Keratinocyte (primary cell): ENCODE results near the gene ACSL6. TPM values are rescaled to one million over a fixed set of nuclear protein-coding genes. Genes with fewer than 3 reads are reported as not detected.

Experiments
- DNase-seq: peaks from one replicate; pipeline ENCODE4 v3.0.0-alpha.2; 2011; ENCODE audit warnings: low read depth, missing footprints, low spot score
- FAIRE-seq: peaks from 2 replicates; lab custom pipeline; 2011; peaks lifted over from hg19 to GRCh38; lab: Jason Lieb, UNC
- H2AFZ ChIP-seq: 2 replicates; pipeline ENCODE4 v1.6.0; 2012; ENCODE audit warnings: low read length, control low read depth, inconsistent platforms; ENCODE audit not compliant: control insufficient read depth
- H3K27ac ChIP-seq: 2 replicates; pipeline ENCODE4 v1.5.1; 2011; ENCODE audit warnings: low read length; ENCODE audit not compliant: control insufficient read depth, insufficient read depth
- H3K27me3 ChIP-seq: 3 replicates; pipeline ENCODE4 v1.6.0; 2011; ENCODE audit warnings: low read length; ENCODE audit not compliant: control insufficient read depth, insufficient read depth; ENCODE audit errors: extremely low read depth
- H3K36me3 ChIP-seq, 2 experiments: 2 replicates in 1 of 2; 3 replicates in 1 of 2; pipeline ENCODE4 v1.5.1; 2011; ENCODE audit warnings: low read length in 2 of 2, mild to moderate bottlenecking in 1 of 2; ENCODE audit not compliant: control insufficient read depth in 2 of 2, insufficient read depth in 2 of 2; ENCODE audit errors: extremely low read depth in 1 of 2
- H3K4me1 ChIP-seq: 3 replicates; pipeline ENCODE4 v1.5.1; 2011; ENCODE audit warnings: low read length; ENCODE audit not compliant: control insufficient read depth, insufficient read depth; ENCODE audit errors: extremely low read depth
- H3K4me2 ChIP-seq: 3 replicates; pipeline ENCODE4 v1.6.0; 2011; ENCODE audit warnings: low read depth, low read length; ENCODE audit not compliant: control insufficient read depth, insufficient read depth; ENCODE audit errors: extremely low read depth
- H3K4me3 ChIP-seq, 3 experiments: fragments of 200-600 bp in 1 of 3; sonication (generic) in 1 of 3; 2 replicates in 2 of 3; 3 replicates in 1 of 3; pipeline ENCODE4 v1.5.1; 2011 to 2016; ENCODE audit warnings: low read length in 3 of 3, mild to moderate bottlenecking in 3 of 3, control low read depth in 2 of 3, inconsistent platforms in 1 of 3, low read depth in 1 of 3, mixed read lengths in 1 of 3, mixed run types in 1 of 3, moderate library complexity in 1 of 3; ENCODE audit not compliant: control insufficient read depth in 2 of 3, insufficient read depth in 2 of 3; ENCODE audit errors: extremely low read depth in 1 of 3
- H3K79me2 ChIP-seq: 2 replicates; pipeline ENCODE4 v1.6.0; 2012; ENCODE audit warnings: low read length; ENCODE audit not compliant: control insufficient read depth, insufficient read depth
- H3K9ac ChIP-seq: 3 replicates; pipeline ENCODE4 v1.6.0; 2011; ENCODE audit warnings: low read length; ENCODE audit not compliant: control insufficient read depth, insufficient read depth; ENCODE audit errors: extremely low read depth
- H3K9me1 ChIP-seq: 3 replicates; pipeline ENCODE4 v1.6.0; 2011; ENCODE audit warnings: low read length; ENCODE audit not compliant: control insufficient read depth, insufficient read depth; ENCODE audit errors: extremely low read depth
- H3K9me3 ChIP-seq: 2 replicates; pipeline ENCODE4 v1.5.1; 2012; ENCODE audit warnings: low read depth, low read length; ENCODE audit not compliant: control insufficient read depth
- H4K20me1 ChIP-seq: 3 replicates; pipeline ENCODE4 v1.6.0; 2011; ENCODE audit warnings: low read length; ENCODE audit not compliant: control insufficient read depth, insufficient read depth; ENCODE audit errors: extremely low read depth
- CTCF ChIP-seq, 3 experiments: IDR thresholded peaks in 1 of 3; conservative IDR thresholded peaks in 1 of 3; optimal IDR thresholded peaks in 1 of 3; 2 replicates in 2 of 3; 3 replicates in 1 of 3; pipeline versions ENCODE3 to v1.5.1; 2011; ENCODE audit warnings: low read length in 3 of 3, mild to moderate bottlenecking in 3 of 3, moderate library complexity in 2 of 3, control low read depth in 1 of 3, inconsistent platforms in 1 of 3; ENCODE audit not compliant: insufficient read depth in 2 of 3; ENCODE audit errors: extremely low read depth in 1 of 3
- EZH2 ChIP-seq: IDR thresholded peaks from one replicate; pipeline ENCODE4 v1.6.1; 2012; ENCODE audit warnings: inconsistent platforms, mild to moderate bottlenecking, low read length, moderate library complexity
- dilution Hi-C: fragments of 300-500 bp; cut with MboI; formaldehyde crosslinking; loops from one replicate; pipeline ENCODE4 v1.7.0; 2020; ENCODE audit warnings: low sequenced_read_pairs; ENCODE audit not compliant: extremely low pct_ligation_motif_present
- polyA plus RNA-seq, 5 experiments: library from polyadenylated mRNA; depleted of rRNA in 3 of 5; stranded (reverse) in 3 of 5; stranded (forward) in 1 of 5; unstranded in 1 of 5; fragments of >200 nt; gene quantifications; 1 replicate in 1 of 5; 2 replicates in 3 of 5; 3 replicates in 1 of 5; pipeline versions ENCODE4 v1.2.1 to v1.2.3, GENCODE V29; 2011 to 2012; ENCODE audit warnings: missing spikeins in 2 of 5, low read depth in 1 of 5, low replicate concordance in 1 of 5

ACSL6 gene
- polyA plus RNA-seq, 1 donor (not counting 4 experiments of a cell fraction or from before 2014, with no cell fraction given) = 0.18 TPM

GRCh38 chr5:132052520-132052919 is 41.1 kb upstream of the ACSL6 start:
- Histone ChIP-seq H3K79me2 (no peaks in the 10 kb centered on the region), H3K4me1 (no peaks in the 10 kb centered on the region), H3K27me3 (peaks cover 4% of the 10 kb centered on the region), H3K4me2 (no peak overlapping the region), H2AFZ (no peak overlapping the region), H3K36me3 (no peaks in the 10 kb centered on the region), H4K20me1 (no peaks in the 10 kb centered on the region), H3K4me3 (no peak overlapping the region), H3K9me3 (no peaks in the 10 kb centered on the region), H3K9me1 (no peaks in the 10 kb centered on the region), H3K27ac (no peak overlapping the region), H3K9ac (no peak overlapping the region)
- DNase-seq (no peak), FAIRE-seq (no peak)
- dilution Hi-C loops = no loop called here
- TF ChIP-seq EZH2 (no peak), CTCF (optimal IDR thresholded peaks at IDR 0.05 in 1 of 3, IDR thresholded peaks at IDR 0.05 in 1 of 3, conservative IDR thresholded peaks at IDR 0.05 in 1 of 3; ENCODE audit: extremely low read depth in 1 of 3, insufficient read depth in 2 of 3, low read length in 3 of 3) (no peak)

- dilution Hi-C loops = no loop called here
- no peak overlapping the region for H3K4me2 ChIP-seq
- H2AFZ ChIP-seq = no peak overlapping the region
- H3K4me3 ChIP-seq = no peak overlapping the region
- H3K4me1 ChIP-seq = no peaks in the 10 kb centered on the region
- no peaks in the 10 kb centered on the region for H3K79me2 ChIP-seq
- no peak overlapping the region for H3K9ac ChIP-seq
- no peaks in the 10 kb centered on the region for H3K9me1 ChIP-seq
- DNase-seq (no peak), FAIRE-seq (no peak)
- no peaks in the 10 kb centered on the region for H4K20me1 ChIP-seq
- H3K36me3 ChIP-seq = no peaks in the 10 kb centered on the region
- TF ChIP-seq CTCF (optimal IDR thresholded peaks at IDR 0.05 in 1 of 3, IDR thresholded peaks at IDR 0.05 in 1 of 3, conservative IDR thresholded peaks at IDR 0.05 in 1 of 3; ENCODE audit: extremely low read depth in 1 of 3, insufficient read depth in 2 of 3, low read length in 3 of 3) (no peak), EZH2 (no peak)
- H3K27ac ChIP-seq = no peak overlapping the region
- H3K27me3 ChIP-seq = no peaks in the 10 kb centered on the region
- H3K9me3 ChIP-seq = no peaks in the 10 kb centered on the region
Measured at GRCh38 chr5:132050661-132051552, 39.4 kb upstream of the ACSL6 start.
